Subcutaneous adipose tissue (tissue), 4 donors: Measurements from ENCODE around the gene MBLAC1. TPM values are rescaled to one million over a fixed set of nuclear protein-coding genes. Genes with fewer than 3 reads are reported as not detected.

Experiments
- CTCF ChIP-seq: fragments of 450-650 bp; IDR thresholded peaks from one replicate; pipeline ENCODE4 v1.5.1; 2016; ENCODE audit warnings: low read depth, mild to moderate bottlenecking, control low read depth, antibody characterized with exemption, moderate library complexity
- total RNA-seq, 4 donors: library from RNA; depleted of rRNA; stranded (reverse); fragments of >200 nt; gene quantifications; one replicate each; pipeline ENCODE4 v1.1.0, GENCODE V29; 2016

MBLAC1 gene
- total RNA-seq, 4 donors from 2014 or later = 0.66 to 2.7 (median 2.3) TPM

- TF ChIP-seq CTCF = no peak
Observed at GRCh38 chr7:100119072-100119969, 7.4 kb upstream of the MBLAC1 start, which contains the start of the genes CNPY4 and TAF6. TSS of gene CNPY4 (plus strand) at chr7:100119634. CDS start at chr7:100119745, 111 bp downstream. TSS of gene TAF6 (minus strand) at chr7:100119358. CDS start at chr7:100114209, 5,149 bp downstream.

DNA sequence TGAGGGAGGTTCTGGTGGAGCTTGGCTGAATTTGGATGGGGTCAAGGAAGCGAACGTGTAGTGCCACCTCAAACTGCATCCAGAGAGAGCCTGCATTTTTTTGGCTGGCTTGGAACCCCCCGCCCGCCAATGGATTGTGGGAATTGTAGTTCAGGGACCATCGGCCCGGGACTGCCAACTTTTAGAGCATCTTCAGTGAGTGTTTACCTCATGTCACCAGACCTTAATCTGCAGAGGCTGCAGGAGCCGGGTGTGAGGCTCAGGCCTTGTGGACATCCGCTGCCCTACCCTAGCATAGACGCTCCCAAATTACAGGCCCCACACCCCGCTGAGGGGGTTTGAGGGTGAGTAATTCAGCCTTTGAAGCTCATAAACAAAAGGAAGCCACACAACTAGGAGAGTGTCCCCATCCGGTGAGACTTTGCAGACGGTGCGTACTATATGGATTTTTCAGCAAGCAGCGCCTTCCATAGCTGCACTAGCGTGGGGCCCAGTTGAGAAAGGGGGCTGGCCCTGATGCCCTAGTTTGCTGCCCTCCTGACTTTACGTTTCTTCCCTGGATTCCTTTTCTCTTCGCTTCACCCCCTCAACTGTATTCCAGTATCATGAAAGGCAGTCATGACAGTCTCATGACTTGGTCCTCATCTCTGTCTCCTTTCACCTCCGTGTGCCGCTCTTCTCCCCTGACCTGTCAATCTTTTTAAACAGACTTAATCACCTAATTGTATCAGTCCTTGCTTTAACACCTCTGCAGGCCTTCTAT, 6.6 kb upstream of the MBLAC1 start:
- no peak for TF ChIP-seq CTCF

DNA sequence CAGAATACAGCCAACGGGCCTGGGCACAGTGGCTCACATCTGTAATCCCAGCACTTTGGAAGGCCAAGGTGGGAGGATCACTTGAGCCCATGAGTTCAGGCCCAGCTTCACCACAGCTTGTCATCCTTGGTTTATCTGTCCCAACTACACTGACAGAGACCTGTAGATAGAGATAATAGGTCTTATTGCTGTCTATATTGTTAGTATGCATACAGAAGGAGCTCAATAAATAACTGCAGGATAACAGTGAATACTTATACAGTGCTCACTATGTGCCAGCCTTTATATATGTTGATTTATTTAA, 6.1 kb upstream of the MBLAC1 start:
- no peak for TF ChIP-seq CTCF

DNA sequence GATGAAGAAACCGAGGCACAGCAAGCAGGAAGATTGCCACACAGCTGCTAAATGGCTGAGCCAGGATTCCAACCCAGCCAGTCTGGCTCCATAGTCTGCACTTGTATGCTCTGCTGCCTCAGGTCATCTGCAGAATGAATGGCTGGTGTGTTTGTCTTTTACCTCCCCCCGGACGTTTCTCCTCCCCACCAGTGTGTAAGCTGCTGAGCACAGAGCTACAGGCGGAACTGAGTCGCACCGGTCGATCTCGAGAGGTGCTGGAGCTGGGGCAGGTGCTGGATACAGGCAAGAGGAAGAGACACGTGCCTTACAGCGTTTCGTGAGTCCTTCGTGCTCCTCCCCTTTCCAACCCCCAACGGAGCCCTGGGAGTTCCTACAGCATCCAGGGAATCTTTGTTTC, 4.7 kb upstream of the MBLAC1 start:
- no peak for TF ChIP-seq CTCF

DNA sequence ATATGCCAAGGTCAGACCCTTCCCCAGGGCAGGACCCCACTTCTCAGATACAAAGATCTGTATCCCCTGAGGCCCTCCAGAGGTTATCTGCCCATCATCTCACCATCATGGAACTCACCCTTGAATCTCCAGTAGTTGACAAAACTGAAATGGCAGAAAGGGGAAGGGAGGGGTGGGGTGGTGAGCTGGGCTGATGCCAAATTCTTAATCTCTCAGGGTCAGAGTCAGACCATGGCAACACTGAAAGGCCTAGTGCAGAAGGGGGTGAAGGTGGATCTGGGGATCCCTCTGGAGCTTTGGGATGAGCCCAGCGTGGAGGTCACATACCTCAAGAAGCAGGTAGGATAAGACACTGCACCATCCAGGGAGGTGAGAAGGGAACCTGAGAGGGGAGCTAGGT, 4.2 kb upstream of the MBLAC1 start:
- TF ChIP-seq CTCF = no peak

DNA sequence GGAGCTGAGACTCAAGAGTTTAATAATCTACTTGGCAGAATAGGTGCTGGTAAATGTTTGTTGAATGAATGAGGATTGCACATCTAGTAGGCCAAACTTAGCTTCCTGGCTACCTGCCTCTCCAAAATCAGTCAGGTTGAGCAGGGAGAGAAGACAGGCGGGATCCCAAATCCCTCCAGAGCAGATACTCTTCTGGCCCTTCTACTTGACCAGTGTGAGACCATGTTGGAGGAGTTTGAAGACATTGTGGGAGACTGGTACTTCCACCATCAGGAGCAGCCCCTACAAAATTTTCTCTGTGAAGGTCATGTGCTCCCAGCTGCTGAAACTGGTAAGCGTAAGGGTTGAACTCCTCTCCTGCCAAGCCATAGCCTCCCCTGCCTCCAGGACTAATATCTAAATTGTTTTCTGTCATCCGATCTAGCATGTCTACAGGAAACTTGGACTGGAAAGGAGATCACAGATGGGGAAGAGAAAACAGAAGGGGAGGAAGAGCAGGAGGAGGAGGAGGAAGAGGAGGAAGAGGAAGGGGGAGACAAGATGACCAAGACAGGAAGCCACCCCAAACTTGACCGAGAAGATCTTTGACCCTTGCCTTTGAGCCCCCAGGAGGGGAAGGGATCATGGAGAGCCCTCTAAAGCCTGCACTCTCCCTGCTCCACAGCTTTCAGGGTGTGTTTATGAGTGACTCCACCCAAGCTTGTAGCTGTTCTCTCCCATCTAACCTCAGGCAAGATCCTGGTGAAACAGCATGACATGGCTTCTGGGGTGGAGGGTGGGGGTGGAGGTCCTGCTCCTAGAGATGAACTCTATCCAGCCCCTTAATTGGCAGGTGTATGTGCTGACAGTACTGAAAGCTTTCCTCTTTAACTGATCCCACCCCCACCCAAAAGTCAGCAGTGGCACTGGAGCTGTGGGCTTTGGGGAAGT, 2.2 kb upstream of the MBLAC1 start:
- TF ChIP-seq CTCF = no peak
